ENCODE data around the gene TMOD1. TPM values are rescaled to one million over a fixed set of nuclear protein-coding genes. Genes with fewer than 3 reads are reported as not detected.
A peak's percentile ranks its signal among the peaks of the same experiment; 100 is the strongest.

TMOD1 gene
- total and polyA plus RNA-seq, 9 of the 15 experiments (the other 6 are each of a cell fraction or from before 2014, with no cell fraction given): 7.1 to 41.2 (median 14.2) TPM

DNA sequence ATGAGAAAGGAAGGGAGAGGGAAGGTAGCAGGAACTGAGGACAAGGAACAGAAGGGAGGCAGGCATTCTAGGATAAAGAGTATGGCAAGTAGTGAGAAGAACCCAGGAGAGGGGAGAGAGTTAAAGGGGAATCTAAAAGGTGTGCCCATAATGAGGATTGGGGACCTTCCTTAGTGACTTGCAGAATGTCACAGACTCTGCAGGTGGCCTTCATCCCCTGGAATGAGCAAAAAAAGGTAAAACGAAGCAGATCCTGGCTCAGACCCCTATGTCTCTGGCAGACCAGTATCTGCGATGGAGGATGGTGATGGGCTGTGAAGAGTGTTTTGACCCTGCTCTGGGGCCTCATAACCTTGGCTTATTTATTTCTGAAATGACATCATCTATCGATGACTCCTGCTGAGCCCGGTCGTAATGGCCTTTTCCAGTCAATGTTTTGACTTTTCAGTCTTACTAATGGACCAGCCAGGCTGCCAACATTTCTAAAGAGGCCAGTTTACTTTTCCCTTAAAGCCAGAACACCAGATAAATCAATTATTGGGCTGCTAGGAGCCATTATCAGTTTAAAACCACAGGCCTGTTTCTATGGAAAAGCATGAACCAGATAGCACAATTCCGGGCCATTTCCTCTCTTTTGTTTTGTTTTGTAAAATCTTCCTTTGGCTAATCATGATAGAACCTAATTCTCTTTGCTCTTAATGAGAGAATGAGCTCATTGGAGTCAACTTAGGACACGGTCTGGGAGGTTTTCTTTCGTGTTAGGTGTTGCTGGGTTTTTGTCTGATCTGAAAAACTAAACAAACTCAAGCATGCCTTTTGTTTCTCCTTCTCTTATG lies 3.1 kb downstream of the TMOD1 start (continued):
- TF ChIP-seq, protein P1, sequence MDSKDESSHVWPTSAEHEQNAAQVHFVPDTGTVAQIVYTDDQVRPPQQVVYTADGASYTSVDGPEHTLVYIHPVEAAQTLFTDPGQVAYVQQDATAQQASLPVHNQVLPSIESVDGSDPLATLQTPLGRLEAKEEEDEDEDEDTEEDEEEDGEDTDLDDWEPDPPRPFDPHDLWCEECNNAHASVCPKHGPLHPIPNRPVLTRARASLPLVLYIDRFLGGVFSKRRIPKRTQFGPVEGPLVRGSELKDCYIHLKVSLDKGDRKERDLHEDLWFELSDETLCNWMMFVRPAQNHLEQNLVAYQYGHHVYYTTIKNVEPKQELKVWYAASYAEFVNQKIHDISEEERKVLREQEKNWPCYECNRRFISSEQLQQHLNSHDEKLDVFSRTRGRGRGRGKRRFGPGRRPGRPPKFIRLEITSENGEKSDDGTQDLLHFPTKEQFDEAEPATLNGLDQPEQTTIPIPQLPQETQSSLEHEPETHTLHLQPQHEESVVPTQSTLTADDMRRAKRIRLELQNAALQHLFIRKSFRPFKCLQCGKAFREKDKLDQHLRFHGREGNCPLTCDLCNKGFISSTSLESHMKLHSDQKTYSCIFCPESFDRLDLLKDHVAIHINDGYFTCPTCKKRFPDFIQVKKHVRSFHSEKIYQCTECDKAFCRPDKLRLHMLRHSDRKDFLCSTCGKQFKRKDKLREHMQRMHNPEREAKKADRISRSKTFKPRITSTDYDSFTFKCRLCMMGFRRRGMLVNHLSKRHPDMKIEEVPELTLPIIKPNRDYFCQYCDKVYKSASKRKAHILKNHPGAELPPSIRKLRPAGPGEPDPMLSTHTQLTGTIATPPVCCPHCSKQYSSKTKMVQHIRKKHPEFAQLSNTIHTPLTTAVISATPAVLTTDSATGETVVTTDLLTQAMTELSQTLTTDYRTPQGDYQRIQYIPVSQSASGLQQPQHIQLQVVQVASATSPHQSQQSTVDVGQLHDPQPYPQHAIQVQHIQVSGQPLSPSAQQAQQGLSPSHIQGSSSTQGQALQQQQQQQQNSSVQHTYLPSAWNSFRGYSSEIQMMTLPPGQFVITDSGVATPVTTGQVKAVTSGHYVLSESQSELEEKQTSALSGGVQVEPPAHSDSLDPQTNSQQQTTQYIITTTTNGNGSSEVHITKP (IDR thresholded peaks at IDR 0.05; ENCODE audit: partially characterized antibody): no peak
- TF ChIP-seq, protein P2, sequence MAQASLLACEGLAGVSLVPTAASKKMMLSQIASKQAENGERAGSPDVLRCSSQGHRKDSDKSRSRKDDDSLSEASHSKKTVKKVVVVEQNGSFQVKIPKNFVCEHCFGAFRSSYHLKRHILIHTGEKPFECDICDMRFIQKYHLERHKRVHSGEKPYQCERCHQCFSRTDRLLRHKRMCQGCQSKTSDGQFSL (CRISPR knock-in tag; IDR thresholded peaks at IDR 0.05): no peak
- TF ChIP-seq, protein P2 (tag; IDR thresholded peaks at IDR 0.05): no peak
- no peak for TF ChIP-seq PCBP1 (IDR thresholded peaks at IDR 0.05; ENCODE audit: low read depth, low read length, poor library complexity, severe bottlenecking)
- peak; percentile 55; the same call in 1 of the 2 replicates for TF ChIP-seq NCOR1 (IDR thresholded peaks at IDR 0.05)
- TF ChIP-seq ZNF384 (IDR thresholded peaks at IDR 0.05; ENCODE audit: low read depth, low read length): no peak
- no peak for TF ChIP-seq ZNF778 (CRISPR knock-in tag; IDR thresholded peaks at IDR 0.05)
- no peak for TF ChIP-seq ZNF175 (CRISPR knock-in tag; IDR thresholded peaks at IDR 0.05; ENCODE audit: low read depth)
- no peak for TF ChIP-seq ZNF445 (CRISPR knock-in tag; IDR thresholded peaks at IDR 0.05; ENCODE audit: low read depth)
- TF ChIP-seq, protein P3, sequence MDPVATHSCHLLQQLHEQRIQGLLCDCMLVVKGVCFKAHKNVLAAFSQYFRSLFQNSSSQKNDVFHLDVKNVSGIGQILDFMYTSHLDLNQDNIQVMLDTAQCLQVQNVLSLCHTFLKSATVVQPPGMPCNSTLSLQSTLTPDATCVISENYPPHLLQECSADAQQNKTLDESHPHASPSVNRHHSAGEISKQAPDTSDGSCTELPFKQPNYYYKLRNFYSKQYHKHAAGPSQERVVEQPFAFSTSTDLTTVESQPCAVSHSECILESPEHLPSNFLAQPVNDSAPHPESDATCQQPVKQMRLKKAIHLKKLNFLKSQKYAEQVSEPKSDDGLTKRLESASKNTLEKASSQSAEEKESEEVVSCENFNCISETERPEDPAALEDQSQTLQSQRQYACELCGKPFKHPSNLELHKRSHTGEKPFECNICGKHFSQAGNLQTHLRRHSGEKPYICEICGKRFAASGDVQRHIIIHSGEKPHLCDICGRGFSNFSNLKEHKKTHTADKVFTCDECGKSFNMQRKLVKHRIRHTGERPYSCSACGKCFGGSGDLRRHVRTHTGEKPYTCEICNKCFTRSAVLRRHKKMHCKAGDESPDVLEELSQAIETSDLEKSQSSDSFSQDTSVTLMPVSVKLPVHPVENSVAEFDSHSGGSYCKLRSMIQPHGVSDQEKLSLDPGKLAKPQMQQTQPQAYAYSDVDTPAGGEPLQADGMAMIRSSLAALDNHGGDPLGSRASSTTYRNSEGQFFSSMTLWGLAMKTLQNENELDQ (CRISPR knock-in tag; IDR thresholded peaks at IDR 0.05; ENCODE audit: borderline replicate concordance): no peak
- TF ChIP-seq MAFK (IDR thresholded peaks at IDR 0.05; ENCODE audit: low read length): no peak
- TF ChIP-seq NR2C1 (IDR thresholded peaks at IDR 0.05): no peak
- no peak for TF ChIP-seq NR2C1 (tag; IDR thresholded peaks at IDR 0.05)
- TF ChIP-seq ZNF347 (CRISPR knock-in tag; IDR thresholded peaks at IDR 0.05; ENCODE audit: low read depth): no peak
- TF ChIP-seq, protein P4, sequence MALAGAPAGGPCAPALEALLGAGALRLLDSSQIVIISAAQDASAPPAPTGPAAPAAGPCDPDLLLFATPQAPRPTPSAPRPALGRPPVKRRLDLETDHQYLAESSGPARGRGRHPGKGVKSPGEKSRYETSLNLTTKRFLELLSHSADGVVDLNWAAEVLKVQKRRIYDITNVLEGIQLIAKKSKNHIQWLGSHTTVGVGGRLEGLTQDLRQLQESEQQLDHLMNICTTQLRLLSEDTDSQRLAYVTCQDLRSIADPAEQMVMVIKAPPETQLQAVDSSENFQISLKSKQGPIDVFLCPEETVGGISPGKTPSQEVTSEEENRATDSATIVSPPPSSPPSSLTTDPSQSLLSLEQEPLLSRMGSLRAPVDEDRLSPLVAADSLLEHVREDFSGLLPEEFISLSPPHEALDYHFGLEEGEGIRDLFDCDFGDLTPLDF (CRISPR knock-in tag; IDR thresholded peaks at IDR 0.05): no peak
- TF ChIP-seq ZNF324 (CRISPR knock-in tag; IDR thresholded peaks at IDR 0.05): no peak
- TF ChIP-seq EHMT2 (IDR thresholded peaks at IDR 0.05): 0 out of 2 replicates have a peak, but pooled peaks have one; percentile 20
- no peak for TF ChIP-seq MTA3 (IDR thresholded peaks at IDR 0.05; ENCODE audit: borderline replicate concordance)
- TF ChIP-seq NFE2L1 (tag; IDR thresholded peaks at IDR 0.05; ENCODE audit: borderline replicate concordance, low read depth): no peak; the same call in 1 of the 2 replicates
- no peak for TF ChIP-seq TARDBP (IDR thresholded peaks at IDR 0.05)
- no peak for TF ChIP-seq PTTG1 (tag; IDR thresholded peaks at IDR 0.05; ENCODE audit: low read depth)

Measured in K562 (cell line).